Measurements from ENCODE around the gene CLEC12A. TPM values are rescaled to one million over a fixed set of nuclear protein-coding genes. Genes with fewer than 3 reads are reported as not detected.
"Not testable (repeated sequence)": the region's sequence is repeated elsewhere in the genome, so short reads cannot be mapped to it uniquely, and the experiment has no call there.

The CLEC12A gene
- total RNA-seq, 2 donors from 2014 or later, result not detected

DNA sequence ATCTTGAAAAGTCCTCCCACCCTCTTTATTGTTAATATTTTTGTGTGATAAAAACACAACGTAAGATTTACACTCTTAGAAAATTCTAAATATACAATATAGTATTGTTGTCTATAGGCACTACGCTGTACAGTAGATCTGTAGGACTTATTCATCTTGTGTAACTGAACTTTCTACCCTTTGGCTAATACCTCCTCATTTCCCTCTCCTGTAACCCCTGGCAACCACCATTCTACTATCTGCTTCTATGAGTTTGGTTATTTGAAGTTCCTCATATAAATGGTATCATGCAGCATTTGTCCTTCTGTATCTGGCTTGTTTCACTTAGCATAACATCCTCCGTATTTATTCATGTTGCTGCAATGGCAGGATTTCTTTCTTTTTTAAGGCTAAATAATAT lies 54.0 kb downstream of the CLEC12A start:
- no peak overlapping the region for H3K4me3 Mint-ChIP-seq
- no peaks in the 10 kb centered on the region for H3K27me3 ChIP-seq (ENCODE audit: control insufficient read depth, insufficient read depth, low read length, poor library complexity, severe bottlenecking)

DNA sequence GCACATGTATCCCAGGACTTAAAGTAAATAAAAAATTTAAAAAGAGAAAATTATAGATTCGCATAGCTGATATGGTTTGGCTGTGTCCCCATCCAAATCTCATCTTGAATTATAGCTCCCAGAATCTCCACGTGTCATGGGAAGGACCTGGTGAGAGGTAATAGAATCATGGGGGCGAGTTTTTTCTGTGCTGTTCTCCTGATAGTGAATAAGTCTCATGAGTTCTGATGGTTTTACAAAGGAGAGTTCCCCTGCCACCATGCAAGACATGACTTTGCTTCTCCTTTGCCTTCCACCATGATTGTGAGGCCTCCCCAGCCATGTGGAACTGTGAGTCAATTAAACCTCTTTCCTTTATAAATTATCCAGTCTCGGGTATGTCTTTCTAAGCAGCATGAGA lies 55.5 kb downstream of the CLEC12A start:
- not testable (repeated sequence) for H3K27me3 ChIP-seq (ENCODE audit: control insufficient read depth, insufficient read depth, low read length, poor library complexity, severe bottlenecking); H3K36me3 Mint-ChIP-seq (ENCODE audit: low read depth); H3K4me3 Mint-ChIP-seq; H3K4me1 ChIP-seq (ENCODE audit: control insufficient read depth, insufficient read depth, low read length); H3K36me3 ChIP-seq (ENCODE audit: control insufficient read depth, insufficient read depth, low read length); H3K27me3 Mint-ChIP-seq (ENCODE audit: insufficient read depth); H3K9ac ChIP-seq (ENCODE audit: extremely low read depth, low read length, poor library complexity, severe bottlenecking); H3K27ac Mint-ChIP-seq; H3K4me1 Mint-ChIP-seq; DNase-seq; H3K27ac ChIP-seq (ENCODE audit: low read depth, low read length); H3K4me3 ChIP-seq (ENCODE audit: low read length)
- peaks cover 14% of the 10 kb centered on the region for H3K9me3 ChIP-seq (ENCODE audit: control insufficient read depth, low read length)
- 82 to 92% methylated on average over 2 to 4 of the region's 4 CpGs for WGBS, 2 experiments (ENCODE audit: insufficient coverage in 1 of 2, insufficient read length in 1 of 2)
- peaks cover 15% of the 10 kb centered on the region for H3K9me3 Mint-ChIP-seq

More for the DNA sequence above, 54.0 kb downstream of the CLEC12A start:
- H3K9me3 ChIP-seq (ENCODE audit: control insufficient read depth, low read length), result peaks cover 6% of the 10 kb centered on the region
- no peak overlapping the region for H3K9ac ChIP-seq (ENCODE audit: extremely low read depth, low read length, poor library complexity, severe bottlenecking)
- H3K36me3 ChIP-seq (ENCODE audit: control insufficient read depth, insufficient read depth, low read length), result no peaks in the 10 kb centered on the region
- H3K4me3 ChIP-seq (ENCODE audit: low read length), result no peak overlapping the region
- H3K27ac Mint-ChIP-seq, result no peak overlapping the region
- H3K27me3 Mint-ChIP-seq (ENCODE audit: insufficient read depth), result no peaks in the 10 kb centered on the region
- no peak for DNase-seq
- no peaks in the 10 kb centered on the region for H3K4me1 ChIP-seq (ENCODE audit: control insufficient read depth, insufficient read depth, low read length)
- H3K4me1 Mint-ChIP-seq, result no peaks in the 10 kb centered on the region
- TF ChIP-seq, protein P1, sequence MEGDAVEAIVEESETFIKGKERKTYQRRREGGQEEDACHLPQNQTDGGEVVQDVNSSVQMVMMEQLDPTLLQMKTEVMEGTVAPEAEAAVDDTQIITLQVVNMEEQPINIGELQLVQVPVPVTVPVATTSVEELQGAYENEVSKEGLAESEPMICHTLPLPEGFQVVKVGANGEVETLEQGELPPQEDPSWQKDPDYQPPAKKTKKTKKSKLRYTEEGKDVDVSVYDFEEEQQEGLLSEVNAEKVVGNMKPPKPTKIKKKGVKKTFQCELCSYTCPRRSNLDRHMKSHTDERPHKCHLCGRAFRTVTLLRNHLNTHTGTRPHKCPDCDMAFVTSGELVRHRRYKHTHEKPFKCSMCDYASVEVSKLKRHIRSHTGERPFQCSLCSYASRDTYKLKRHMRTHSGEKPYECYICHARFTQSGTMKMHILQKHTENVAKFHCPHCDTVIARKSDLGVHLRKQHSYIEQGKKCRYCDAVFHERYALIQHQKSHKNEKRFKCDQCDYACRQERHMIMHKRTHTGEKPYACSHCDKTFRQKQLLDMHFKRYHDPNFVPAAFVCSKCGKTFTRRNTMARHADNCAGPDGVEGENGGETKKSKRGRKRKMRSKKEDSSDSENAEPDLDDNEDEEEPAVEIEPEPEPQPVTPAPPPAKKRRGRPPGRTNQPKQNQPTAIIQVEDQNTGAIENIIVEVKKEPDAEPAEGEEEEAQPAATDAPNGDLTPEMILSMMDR (conservative IDR thresholded peaks at IDR 0.05), result no peak
- peaks cover 6% of the 10 kb centered on the region for H3K9me3 Mint-ChIP-seq
- H3K27ac ChIP-seq (ENCODE audit: low read depth, low read length), result no peak overlapping the region
- no peaks in the 10 kb centered on the region for H3K36me3 Mint-ChIP-seq (ENCODE audit: low read depth)
- WGBS, 2 experiments (ENCODE audit: insufficient coverage in 1 of 2, insufficient read length in 1 of 2), result 95% methylated on average over 2 of the region's 3 CpGs; no CpG with 5 or more reads in 1 of the 2 experiments

DNA sequence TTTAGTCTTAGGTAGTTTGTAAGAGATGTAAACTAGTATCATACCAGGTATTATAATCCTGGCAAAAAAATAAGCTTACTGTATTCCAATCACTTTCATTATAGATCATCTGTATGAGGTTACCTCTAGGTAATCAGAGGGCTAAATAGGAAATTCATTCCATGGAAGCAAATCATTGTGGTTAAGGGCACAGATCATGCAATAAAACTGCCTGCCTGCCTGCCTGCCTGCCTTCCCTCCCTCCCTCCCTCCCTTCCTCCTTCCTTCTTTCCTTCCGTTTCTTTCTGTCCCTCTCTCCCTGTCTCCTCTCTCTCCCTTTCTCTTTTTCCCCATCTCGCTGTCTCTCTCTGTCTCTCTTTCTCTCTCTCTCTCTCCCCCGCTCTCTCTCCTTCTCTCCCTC lies 56.1 kb downstream of the CLEC12A start:
- H3K9ac ChIP-seq (ENCODE audit: extremely low read depth, low read length, poor library complexity, severe bottlenecking), result no peak overlapping the region
- no peak overlapping the region for H3K27ac Mint-ChIP-seq
- H3K9me3 ChIP-seq (ENCODE audit: control insufficient read depth, low read length), result peaks cover 14% of the 10 kb centered on the region

More for the DNA sequence above, 56.1 kb downstream of the CLEC12A start:
- Histone ChIP-seq H3K36me3 (ENCODE audit: control insufficient read depth, insufficient read depth, low read length) (no peaks in the 10 kb centered on the region), H3K4me1 (ENCODE audit: control insufficient read depth, insufficient read depth, low read length) (no peaks in the 10 kb centered on the region), H3K27me3 (ENCODE audit: control insufficient read depth, insufficient read depth, low read length, poor library complexity, severe bottlenecking) (no peaks in the 10 kb centered on the region), H3K27ac (ENCODE audit: low read depth, low read length) (no peak overlapping the region), H3K4me3 (ENCODE audit: low read length) (no peak overlapping the region)
- WGBS, 2 experiments (ENCODE audit: insufficient coverage in 1 of 2, insufficient read length in 1 of 2), result 93 to 100% methylated on average over 2 to 3 of the region's 3 CpGs
- Mint-ChIP-seq H3K27me3 (ENCODE audit: insufficient read depth) (no peaks in the 10 kb centered on the region), H3K4me3 (no peak overlapping the region), H3K9me3 (peaks cover 15% of the 10 kb centered on the region), H3K36me3 (ENCODE audit: low read depth) (no peaks in the 10 kb centered on the region), H3K4me1 (no peaks in the 10 kb centered on the region)
- TF ChIP-seq, protein P1 (conservative IDR thresholded peaks at IDR 0.05), result no peak
- DNase-seq, result no peak
